ENCODE data around the gene TACC2.
"Not testable (repeated sequence)": the region's sequence is repeated elsewhere in the genome, so short reads cannot be mapped to it uniquely, and the experiment has no call there.

TACC2 gene

GRCh38 chr10:122062831-122063674, 74.1 kb downstream of the TACC2 start:
- DNase-seq = no peak

- not testable (repeated sequence) for DNase-seq
Observed at GRCh38 chr10:122066337-122066939, 77.5 kb downstream of the TACC2 start.

- DNase-seq = no peak
Observed at GRCh38 chr10:122068844-122069243, 79.9 kb downstream of the TACC2 start.

- no peak for DNase-seq
Observed at GRCh38 chr10:122072491-122072890, 83.5 kb downstream of the TACC2 start.

GRCh38 chr10:122073508-122073907, 84.5 kb downstream of the TACC2 start:
- no peak for DNase-seq

- DNase-seq = no peak
Observed at GRCh38 chr10:122075171-122075570, 86.2 kb downstream of the TACC2 start.

- DNase-seq = not testable (repeated sequence)
Observed at GRCh38 chr10:122075876-122076275, 86.9 kb downstream of the TACC2 start.

GRCh38 chr10:122077311-122077875, 88.4 kb downstream of the TACC2 start:
- DNase-seq = no peak

GRCh38 chr10:122078326-122078725, 89.4 kb downstream of the TACC2 start:
- no peak for DNase-seq

- no peak for DNase-seq
Observed at GRCh38 chr10:122078965-122079795, 90.2 kb downstream of the TACC2 start.

GRCh38 chr10:122082616-122083477, 93.9 kb downstream of the TACC2 start:
- no peak for DNase-seq

- no peak for DNase-seq
Observed at GRCh38 chr10:122083478-122084025, 94.6 kb downstream of the TACC2 start.

GRCh38 chr10:122084286-122085041, 95.5 kb downstream of the TACC2 start:
- no peak for DNase-seq

- DNase-seq = no peak
Observed at GRCh38 chr10:122085423-122085911, 96.5 kb downstream of the TACC2 start.

- no peak for DNase-seq
Observed at GRCh38 chr10:122086416-122087240, 97.7 kb downstream of the TACC2 start.

GRCh38 chr10:122087436-122087835, 98.5 kb downstream of the TACC2 start:
- DNase-seq = no peak

GRCh38 chr10:122089311-122090017, 100.5 kb downstream of the TACC2 start:
- no peak for DNase-seq

GRCh38 chr10:122091722-122092121, 102.8 kb downstream of the TACC2 start:
- no peak for DNase-seq

- DNase-seq = no peak
Observed at GRCh38 chr10:122093076-122093475, 104.1 kb downstream of the TACC2 start.
